Measurements from ENCODE around the gene FFAR2.
"Not testable (repeated sequence)": the region's sequence is repeated elsewhere in the genome, so short reads cannot be mapped to it uniquely, and the experiment has no call there.

Gene FFAR2

DNA sequence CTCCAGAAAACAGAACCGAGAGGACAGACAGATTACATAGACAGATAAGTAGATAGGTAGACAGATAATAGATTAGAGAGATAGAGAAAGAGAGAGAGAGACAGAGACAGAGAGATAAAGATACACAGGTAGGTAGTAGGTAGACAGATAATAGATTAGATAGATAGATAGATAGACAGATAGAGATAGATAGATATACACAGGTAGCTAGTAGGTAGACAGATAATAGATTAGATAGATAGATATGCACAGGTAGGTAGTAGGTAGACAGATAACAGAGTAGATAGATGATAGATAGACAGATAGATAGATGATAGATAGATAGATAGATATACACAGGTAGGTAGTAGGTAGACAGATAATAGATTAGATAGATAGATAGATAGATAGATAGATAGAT lies 10.1 kb downstream of the FFAR2 start:
- no peak for DNase-seq

- peak; percentile 35 to 84 for DNase-seq
Measured at GRCh38 chr19:35458731-35459391, 10.8 kb downstream of the FFAR2 start.

DNA sequence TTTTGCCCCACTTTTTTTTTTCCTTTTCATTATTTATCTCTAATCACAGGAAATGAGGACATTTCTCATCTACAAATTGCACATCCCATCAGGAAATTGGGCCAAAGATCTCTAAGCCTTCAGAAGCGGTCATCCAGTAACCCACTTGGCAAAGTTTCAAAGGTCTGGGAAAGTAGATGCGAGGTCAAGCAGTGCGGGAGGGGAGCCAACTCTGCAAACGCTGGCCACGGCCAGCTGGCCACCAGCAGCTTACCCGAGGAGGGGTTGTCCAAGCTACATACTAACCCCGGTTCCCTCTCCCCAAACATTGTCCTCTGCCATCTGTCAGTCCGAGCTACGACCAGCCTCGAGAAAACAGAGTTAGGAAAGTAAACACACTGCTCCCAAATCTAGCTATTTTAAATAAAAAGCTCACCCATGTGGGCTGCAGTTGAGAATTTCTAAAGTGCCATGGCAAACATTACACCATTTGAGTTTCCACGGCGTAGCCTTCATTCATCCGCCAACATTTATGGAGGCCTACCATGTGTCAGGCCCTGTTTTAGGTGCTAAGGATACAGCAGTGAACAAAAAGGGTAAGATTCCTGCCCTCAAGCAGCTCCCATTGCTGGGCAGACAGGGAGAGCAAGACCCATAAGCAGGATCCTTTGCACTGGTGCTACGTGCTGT lies 11.5 kb downstream of the FFAR2 start:
- DNase-seq = no peak

- no peak for DNase-seq
Measured at GRCh38 chr19:35460608-35461007, 12.6 kb downstream of the FFAR2 start.

DNA sequence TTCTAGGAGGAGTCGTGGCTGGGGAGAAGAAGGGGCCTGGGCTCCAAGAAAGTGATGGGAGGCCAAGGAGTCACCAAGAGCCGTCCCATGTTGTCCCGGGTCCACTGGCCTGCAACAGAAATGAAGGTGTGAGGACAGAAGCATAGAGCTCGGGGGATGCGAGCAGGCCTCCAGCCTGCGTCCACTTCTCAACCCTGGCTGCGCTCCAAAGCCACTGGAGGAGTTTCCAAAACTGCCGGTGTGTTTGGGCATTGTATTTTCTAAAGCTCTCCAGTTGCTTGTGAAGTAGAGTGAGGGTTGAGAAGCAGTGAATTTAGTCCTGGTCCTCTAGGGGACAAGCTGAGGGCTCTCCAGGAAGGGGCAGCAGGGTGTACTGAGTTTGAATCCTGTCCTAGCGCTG lies 13.0 kb downstream of the FFAR2 start:
- DNase-seq = no peak

GRCh38 chr19:35461788-35462187 lies 13.7 kb downstream of the FFAR2 start:
- not testable (repeated sequence) for DNase-seq

DNA sequence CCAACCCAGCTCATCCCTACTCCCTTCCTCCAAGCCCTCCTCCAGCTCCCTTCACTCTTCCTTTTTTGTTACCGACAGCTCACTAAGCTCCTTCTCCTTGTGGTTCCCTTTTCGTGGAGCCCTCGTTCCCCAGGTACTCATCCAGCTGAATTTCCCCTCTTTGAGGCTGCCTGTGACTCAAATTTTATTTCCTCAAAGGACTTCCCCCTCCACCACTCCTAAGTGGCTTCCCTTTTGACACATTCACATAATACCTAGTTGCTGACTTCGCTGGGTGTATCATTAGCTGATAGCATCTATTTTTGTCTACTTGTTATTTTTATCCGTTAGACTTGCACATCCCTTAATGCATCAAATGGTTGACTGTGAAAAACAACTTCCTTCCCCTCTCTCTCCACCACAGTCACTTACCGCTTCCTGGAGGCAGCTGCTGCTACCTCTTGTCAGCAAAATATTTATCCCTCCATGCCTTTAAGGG lies 14.5 kb downstream of the FFAR2 start:
- DNase-seq = no peak

DNA sequence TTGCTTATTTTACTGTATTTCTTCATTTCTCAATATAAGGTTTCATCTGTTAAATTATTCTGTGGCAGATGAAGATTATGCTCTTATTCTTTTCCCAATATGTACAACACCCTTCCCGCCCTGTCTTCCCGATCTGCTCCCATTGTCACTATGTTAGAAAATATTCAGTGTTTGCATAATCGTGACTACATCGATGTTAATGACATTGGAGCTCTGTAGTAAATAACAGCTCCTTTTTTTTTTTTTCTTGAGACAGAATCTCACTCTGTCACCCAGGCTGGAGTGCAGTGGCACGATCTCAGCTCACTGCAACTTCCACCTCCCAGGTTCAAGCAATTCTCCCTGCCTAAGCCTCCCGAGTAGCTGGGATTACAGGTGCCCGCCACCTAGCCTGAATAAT lies 14.9 kb downstream of the FFAR2 start:
- DNase-seq = not testable (repeated sequence)

DNA sequence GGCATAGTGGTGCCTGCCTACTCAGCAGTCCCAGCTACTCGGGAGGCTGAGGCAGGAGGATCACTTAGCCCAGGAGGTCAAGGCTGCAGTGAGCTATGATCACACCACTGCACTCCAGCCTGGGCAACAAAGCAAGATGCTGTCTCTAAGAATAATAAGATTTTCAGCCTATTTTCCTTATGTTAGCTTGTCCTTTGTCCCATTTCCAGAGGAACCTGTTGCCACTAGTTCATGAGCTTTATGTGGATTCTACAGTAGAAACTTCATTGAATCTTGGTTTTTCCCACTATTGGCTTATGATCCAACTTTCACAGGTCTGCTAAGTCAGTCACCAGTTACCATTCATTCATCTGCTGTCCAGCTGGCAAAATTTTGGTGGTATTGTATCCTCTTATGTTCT lies 18.2 kb downstream of the FFAR2 start:
- no peak for DNase-seq

DNA sequence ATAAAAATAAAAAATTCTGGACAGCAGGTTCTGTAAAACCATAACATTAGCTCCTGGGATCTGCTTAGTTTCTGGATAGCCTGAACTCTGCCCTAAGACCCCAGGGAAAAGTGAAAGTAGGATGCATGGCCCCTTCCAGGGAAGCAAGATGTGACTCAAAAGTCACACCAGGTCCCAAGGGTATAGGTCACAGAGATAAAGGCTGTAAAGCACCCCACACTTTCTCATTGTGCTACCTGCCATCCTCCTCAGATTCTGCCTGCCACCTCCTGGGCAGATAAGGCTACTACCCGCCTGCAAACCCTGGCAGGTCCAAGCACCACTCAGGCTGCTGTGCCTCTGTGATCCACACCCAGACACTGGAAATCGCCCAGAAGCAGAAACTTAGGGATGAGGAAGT lies 20.6 kb downstream of the FFAR2 start:
- peak; percentile 28 to 81 for DNase-seq

DNA sequence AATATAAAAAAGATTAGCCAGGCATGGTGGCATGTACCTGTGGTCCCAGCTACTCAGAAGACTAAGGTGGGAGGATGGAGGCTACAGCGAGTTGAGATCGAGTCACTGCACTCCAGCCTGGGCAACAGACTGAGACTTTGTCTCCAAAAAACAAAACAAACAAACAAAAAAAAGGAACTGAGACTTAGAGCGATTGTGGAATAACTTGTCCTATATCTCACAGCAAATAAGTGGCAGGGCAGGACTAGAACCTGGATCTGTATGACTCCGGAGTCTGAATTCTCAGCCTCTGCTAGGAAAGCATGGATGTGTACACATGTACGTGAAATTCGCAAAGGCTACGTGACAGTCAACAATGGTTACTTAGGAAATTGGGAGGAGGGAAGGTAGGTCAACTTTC lies 22.1 kb downstream of the FFAR2 start:
- no peak for DNase-seq

- DNase-seq = not testable (repeated sequence)
Measured at GRCh38 chr19:35471075-35471474, 23.0 kb downstream of the FFAR2 start.

- DNase-seq = no peak
Measured at GRCh38 chr19:35471946-35472345, 23.9 kb downstream of the FFAR2 start.

DNA sequence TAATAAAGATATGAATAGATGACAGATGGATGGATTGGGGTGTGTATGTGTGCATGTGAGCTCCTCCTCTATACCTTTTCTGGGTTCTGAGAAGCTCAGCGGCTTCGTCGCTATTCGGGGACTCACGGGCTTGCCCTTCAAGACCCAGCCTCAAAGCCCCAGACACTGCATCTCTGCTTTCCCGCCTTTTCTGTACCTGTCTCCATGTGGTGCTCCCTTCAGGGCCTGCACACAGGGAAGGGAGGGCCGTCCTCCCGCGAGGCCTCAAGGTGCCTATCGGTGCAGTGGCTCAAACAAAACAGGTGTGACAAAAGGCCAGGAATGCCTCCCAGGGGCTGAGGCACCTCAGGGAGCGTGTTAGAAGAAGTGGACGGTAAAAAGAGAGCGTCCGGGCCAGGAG lies 26.0 kb downstream of the FFAR2 start:
- DNase-seq = no peak

DNA sequence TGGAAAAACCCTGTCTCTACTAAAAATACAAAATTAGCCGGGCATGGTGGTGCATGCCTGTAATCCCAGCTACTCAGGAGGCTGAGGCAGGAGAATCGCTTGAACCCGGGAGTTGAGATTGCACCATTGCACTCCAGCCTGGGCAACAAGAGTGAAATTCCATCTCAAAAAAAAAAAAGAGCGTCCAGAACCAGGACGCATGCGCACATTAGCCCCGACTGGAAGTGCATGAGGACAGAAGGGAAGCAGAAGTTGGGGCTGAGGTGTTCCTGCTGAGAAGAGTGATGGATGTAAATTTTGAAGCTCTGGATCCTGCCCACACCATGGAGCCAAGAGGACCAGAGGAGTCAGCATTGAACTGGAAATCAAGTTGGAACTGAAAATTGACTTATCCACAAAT lies 26.5 kb downstream of the FFAR2 start:
- DNase-seq = not testable (repeated sequence)

GRCh38 chr19:35476149-35476548 lies 28.1 kb downstream of the FFAR2 start:
- DNase-seq = no peak

- DNase-seq = peak; percentile 91 to 95
Measured at GRCh38 chr19:35478794-35479677, 31.0 kb downstream of the FFAR2 start.

GRCh38 chr19:35483089-35483488 lies 35.0 kb downstream of the FFAR2 start:
- no peak for DNase-seq

DNA sequence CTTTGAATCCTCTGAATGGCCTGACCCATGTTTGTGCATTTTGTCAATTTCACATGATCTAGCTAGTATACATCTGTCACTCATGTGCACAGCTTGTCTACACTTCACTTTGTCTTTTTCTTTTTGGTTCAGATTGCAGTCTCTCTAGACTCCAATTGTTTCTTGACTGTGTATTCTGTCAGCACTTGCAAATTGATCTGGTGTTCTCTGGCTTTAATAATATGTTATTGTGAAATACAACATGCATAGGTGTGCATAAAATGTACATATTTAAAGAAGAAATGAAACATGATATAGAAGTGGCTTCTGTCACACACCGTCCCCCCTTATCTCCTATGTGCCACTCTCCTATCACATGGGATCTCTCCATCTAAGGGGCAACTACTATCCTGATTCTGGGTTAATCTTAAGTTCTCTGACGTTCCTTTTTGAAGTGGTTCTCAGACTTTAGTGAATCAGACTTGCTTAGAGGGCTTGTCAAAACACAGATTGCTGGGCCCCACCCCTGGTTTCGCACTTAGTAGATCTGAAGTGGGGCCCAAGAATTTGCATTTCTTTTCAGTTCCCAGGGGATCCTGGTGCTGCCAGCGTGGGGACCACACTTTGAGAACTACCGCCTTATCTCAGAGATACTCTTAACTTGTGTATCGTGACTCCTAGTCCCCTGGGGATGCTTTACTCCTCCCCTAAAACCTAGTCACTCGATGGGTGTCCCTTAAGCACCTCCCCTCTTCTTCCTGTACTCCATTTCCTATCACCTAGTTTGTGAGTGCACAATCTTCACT lies 36.4 kb downstream of the FFAR2 start:
- DNase-seq = no peak

- DNase-seq = no peak
Measured at GRCh38 chr19:35486268-35486708, 38.2 kb downstream of the FFAR2 start.

DNA sequence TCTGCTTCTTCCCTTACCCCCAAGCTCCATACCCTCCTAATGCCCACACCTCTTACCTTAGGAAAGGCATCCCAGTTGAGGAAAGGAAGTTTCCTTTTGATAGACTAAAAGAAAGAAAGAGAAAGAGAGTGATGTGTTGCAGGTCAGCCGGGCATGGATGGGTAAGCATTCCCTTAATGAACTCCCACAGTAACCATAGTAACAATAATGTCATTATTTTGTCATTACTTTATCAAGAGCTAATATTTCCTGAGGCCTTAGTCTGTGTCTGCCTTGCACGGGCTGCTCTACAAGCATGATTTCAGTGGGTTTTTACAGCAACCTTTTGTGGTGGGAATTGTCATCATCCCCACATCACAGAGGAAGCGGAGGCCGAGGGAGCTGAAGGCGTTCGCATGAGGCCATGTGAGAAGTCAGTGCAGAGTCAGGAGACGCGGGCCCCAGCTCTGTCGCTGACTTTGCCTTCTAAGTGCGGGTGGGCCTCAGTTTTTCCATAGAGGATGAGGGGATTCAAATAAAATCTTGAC lies 39.7 kb downstream of the FFAR2 start:
- DNase-seq = no peak

GRCh38 chr19:35488677-35489076 lies 40.6 kb downstream of the FFAR2 start:
- DNase-seq = no peak

All from NCI-H526 (cell line).